ENCODE data around the gene BACH2.
"Not testable (repeated sequence)": the region's sequence is repeated elsewhere in the genome, so short reads cannot be mapped to it uniquely, and the experiment has no call there.

GRCh38 chr6:90116126-90116525, 180.5 kb downstream of the BACH2 start:
- TF ChIP-seq, protein P1, sequence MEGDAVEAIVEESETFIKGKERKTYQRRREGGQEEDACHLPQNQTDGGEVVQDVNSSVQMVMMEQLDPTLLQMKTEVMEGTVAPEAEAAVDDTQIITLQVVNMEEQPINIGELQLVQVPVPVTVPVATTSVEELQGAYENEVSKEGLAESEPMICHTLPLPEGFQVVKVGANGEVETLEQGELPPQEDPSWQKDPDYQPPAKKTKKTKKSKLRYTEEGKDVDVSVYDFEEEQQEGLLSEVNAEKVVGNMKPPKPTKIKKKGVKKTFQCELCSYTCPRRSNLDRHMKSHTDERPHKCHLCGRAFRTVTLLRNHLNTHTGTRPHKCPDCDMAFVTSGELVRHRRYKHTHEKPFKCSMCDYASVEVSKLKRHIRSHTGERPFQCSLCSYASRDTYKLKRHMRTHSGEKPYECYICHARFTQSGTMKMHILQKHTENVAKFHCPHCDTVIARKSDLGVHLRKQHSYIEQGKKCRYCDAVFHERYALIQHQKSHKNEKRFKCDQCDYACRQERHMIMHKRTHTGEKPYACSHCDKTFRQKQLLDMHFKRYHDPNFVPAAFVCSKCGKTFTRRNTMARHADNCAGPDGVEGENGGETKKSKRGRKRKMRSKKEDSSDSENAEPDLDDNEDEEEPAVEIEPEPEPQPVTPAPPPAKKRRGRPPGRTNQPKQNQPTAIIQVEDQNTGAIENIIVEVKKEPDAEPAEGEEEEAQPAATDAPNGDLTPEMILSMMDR (optimal IDR thresholded peaks at IDR 0.05 in 1 of 3, IDR thresholded peaks at IDR 0.05 in 1 of 3, conservative IDR thresholded peaks at IDR 0.05 in 1 of 3; ENCODE audit: extremely low read depth in 1 of 3, insufficient read depth in 2 of 3, low read length in 3 of 3), result not testable (repeated sequence)
- TF ChIP-seq EZH2 (IDR thresholded peaks at IDR 0.05; ENCODE audit: low read length), result not testable (repeated sequence)

Measured in keratinocyte (primary cell).